OCI-LY7 (cell line): Measurements from ENCODE around the gene ARHGAP26. TPM values are rescaled to one million over a fixed set of nuclear protein-coding genes. Genes with fewer than 3 reads are reported as not detected.

Source experiments
- BruUV-seq: library from RNA; stranded (reverse); fragments of 400-500 nt; replicated peaks from 2 replicates; lab custom pipeline; 2021; lab: Mats Ljungman, UMichigan
- CTCF ChIA-PET: fragments of 300-600 bp; sonication (Branson Sonifier 250); formaldehyde crosslinking; loops from one replicate; lab custom pipeline; 2022; ENCODE audit warnings: antibody characterized with exemption; ENCODE audit not compliant: unreplicated experiment; lab: Charles Lee
- POLR2A ChIA-PET: fragments of 300-600 bp; sonication (Branson Sonifier 250); formaldehyde crosslinking; loops from one replicate; lab custom pipeline; 2022; ENCODE audit warnings: antibody characterized with exemption; lab: Charles Lee
- DNase-seq: peaks from one replicate; pipeline ENCODE4 v3.0.0-alpha.2; 2015; ENCODE audit warnings: low spot score
- H2AFZ ChIP-seq: fragments of 200-600 bp; sonication (generic), shearing (Covaris generic); 2 replicates; pipeline ENCODE4 v1.6.1; 2014; ENCODE audit warnings: mild to moderate bottlenecking, antibody characterized with exemption, low read length, moderate library complexity
- H3K27ac ChIP-seq: fragments of 200-600 bp; sonication (generic); 2 replicates; pipeline ENCODE4 v1.5.1; 2014; ENCODE audit warnings: mixed run types, low read depth, mild to moderate bottlenecking, moderate library complexity, low read length, inconsistent platforms; ENCODE audit not compliant: poor library complexity, severe bottlenecking
- H3K36me3 ChIP-seq: fragments of 200-600 bp; sonication (generic); 2 replicates; pipeline ENCODE4 v1.6.1; 2014; ENCODE audit warnings: mild to moderate bottlenecking, antibody characterized with exemption, low read length, moderate library complexity, mixed read lengths; ENCODE audit not compliant: insufficient read depth
- H3K4me1 ChIP-seq: fragments of 200-600 bp; sonication (generic); 2 replicates; pipeline ENCODE4 v1.5.1; 2014; ENCODE audit warnings: mild to moderate bottlenecking, low read length; ENCODE audit not compliant: insufficient read depth, poor library complexity, severe bottlenecking
- H3K4me2 ChIP-seq: fragments of 200-600 bp; sonication (generic); 2 replicates; pipeline ENCODE4 v1.6.1; 2014; ENCODE audit warnings: mild to moderate bottlenecking, low read length
- H3K4me3 ChIP-seq: fragments of 200-600 bp; sonication (generic); 2 replicates; pipeline ENCODE4 v1.5.1; 2014; ENCODE audit warnings: mild to moderate bottlenecking, low read depth, low read length; ENCODE audit not compliant: poor library complexity, severe bottlenecking
- H3K79me2 ChIP-seq: fragments of 200-600 bp; sonication (generic); 2 replicates; pipeline ENCODE4 v1.6.1; 2016; ENCODE audit warnings: low read depth, mild to moderate bottlenecking, low read length, moderate library complexity, mixed read lengths; ENCODE audit not compliant: insufficient read depth
- H3K9me2 ChIP-seq: fragments of 200-600 bp; sonication (generic); 2 replicates; pipeline ENCODE4 v1.6.1; 2016; ENCODE audit warnings: mild to moderate bottlenecking, low read length, mixed read lengths; ENCODE audit not compliant: insufficient read depth
- H3K9me3 ChIP-seq: fragments of 200-600 bp; sonication (generic); 2 replicates; pipeline ENCODE4 v1.6.1; 2014; ENCODE audit warnings: mild to moderate bottlenecking, mixed run types, low read length, mixed read lengths
- H4K20me1 ChIP-seq: fragments of 200-600 bp; sonication (generic); 2 replicates; pipeline ENCODE4 v1.6.1; 2014; ENCODE audit warnings: mild to moderate bottlenecking, antibody characterized with exemption, low read length, moderate library complexity, mixed read lengths; ENCODE audit not compliant: insufficient read depth
- EZH2phosphoT487 ChIP-seq: fragments of 200-600 bp; sonication (generic); IDR thresholded peaks from 2 replicates; pipeline ENCODE4 v1.6.1; 2018; ENCODE audit warnings: low read depth, borderline replicate concordance, mild to moderate bottlenecking, mixed run types, antibody characterized with exemption, low read length, moderate library complexity, mixed read lengths
- intact Hi-C: fragments of 100-400 bp; cut with micrococcal nuclease; formaldehyde crosslinking; loops from one replicate; pipeline ENCODE4 v1.10.0; 2022; ENCODE audit not compliant: unreplicated experiment
- total RNA-seq, 2 experiments: library from RNA; depleted of rRNA in 1 of 2; stranded (reverse); fragments of >200 nt in 1 of 2; shearing (Covaris generic) in 1 of 2; gene quantifications; 2 replicates each; pipeline ENCODE4 v1.2.3, GENCODE V29; 2014 to 2022
- TF ChIP-seq, protein P1 (sequence below): fragments of 200-600 bp; sonication (generic); conservative IDR thresholded peaks from 2 replicates; pipeline ENCODE4 v1.5.1; 2014; ENCODE audit warnings: mild to moderate bottlenecking, antibody characterized with exemption, low read length, moderate library complexity, mixed read lengths

ARHGAP26 gene
- total RNA-seq, 2 experiments from 2014 or later = 7.0 to 19.1 TPM

DNA sequence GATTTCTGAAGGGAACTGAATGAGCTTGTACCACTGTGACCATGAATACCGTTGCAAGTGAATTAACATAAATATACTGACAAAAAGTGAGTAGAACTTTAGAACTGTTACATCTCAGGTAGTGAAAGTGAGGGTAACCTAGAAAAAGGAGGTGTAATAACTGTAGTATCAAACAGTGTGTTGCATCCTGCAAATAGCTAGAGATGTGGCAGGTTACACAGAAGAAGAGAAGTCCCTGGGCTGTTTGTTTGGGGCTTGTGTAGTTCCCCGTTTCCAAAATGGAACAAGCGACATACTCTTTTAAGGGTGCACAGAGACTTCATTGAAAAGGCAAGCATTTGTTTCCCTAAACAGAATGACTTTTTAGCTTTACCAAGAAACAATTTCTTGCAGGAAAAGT lies 418.5 kb downstream of the ARHGAP26 start:
- no peak overlapping the region for H3K4me3 ChIP-seq
- H3K36me3 ChIP-seq = no peaks in the 10 kb centered on the region
- no peak overlapping the region for H2AFZ ChIP-seq
- intact Hi-C loops = no loop called here
- POLR2A ChIA-PET = interaction anchor here (0.6 to 1.2 kb wide), 4 partner anchors 11 to 627 kb away, joined by 3 read pairs; no protein-coding TSS in a partner anchor
- H4K20me1 ChIP-seq = no peaks in the 10 kb centered on the region
- H3K4me2 ChIP-seq = no peak overlapping the region
- BruUV-seq = no TSS peak
- CTCF ChIA-PET = no interaction called here
- no peaks in the 10 kb centered on the region for H3K9me3 ChIP-seq
- H3K27ac ChIP-seq = no peak overlapping the region
- no peaks in the 10 kb centered on the region for H3K79me2 ChIP-seq
- H3K4me1 ChIP-seq = no peaks in the 10 kb centered on the region
- H3K9me2 ChIP-seq = no peaks in the 10 kb centered on the region
- DNase-seq = no peak
- TF ChIP-seq EZH2phosphoT487 = no peak
- TF ChIP-seq, protein P1, sequence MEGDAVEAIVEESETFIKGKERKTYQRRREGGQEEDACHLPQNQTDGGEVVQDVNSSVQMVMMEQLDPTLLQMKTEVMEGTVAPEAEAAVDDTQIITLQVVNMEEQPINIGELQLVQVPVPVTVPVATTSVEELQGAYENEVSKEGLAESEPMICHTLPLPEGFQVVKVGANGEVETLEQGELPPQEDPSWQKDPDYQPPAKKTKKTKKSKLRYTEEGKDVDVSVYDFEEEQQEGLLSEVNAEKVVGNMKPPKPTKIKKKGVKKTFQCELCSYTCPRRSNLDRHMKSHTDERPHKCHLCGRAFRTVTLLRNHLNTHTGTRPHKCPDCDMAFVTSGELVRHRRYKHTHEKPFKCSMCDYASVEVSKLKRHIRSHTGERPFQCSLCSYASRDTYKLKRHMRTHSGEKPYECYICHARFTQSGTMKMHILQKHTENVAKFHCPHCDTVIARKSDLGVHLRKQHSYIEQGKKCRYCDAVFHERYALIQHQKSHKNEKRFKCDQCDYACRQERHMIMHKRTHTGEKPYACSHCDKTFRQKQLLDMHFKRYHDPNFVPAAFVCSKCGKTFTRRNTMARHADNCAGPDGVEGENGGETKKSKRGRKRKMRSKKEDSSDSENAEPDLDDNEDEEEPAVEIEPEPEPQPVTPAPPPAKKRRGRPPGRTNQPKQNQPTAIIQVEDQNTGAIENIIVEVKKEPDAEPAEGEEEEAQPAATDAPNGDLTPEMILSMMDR = no peak

DNA sequence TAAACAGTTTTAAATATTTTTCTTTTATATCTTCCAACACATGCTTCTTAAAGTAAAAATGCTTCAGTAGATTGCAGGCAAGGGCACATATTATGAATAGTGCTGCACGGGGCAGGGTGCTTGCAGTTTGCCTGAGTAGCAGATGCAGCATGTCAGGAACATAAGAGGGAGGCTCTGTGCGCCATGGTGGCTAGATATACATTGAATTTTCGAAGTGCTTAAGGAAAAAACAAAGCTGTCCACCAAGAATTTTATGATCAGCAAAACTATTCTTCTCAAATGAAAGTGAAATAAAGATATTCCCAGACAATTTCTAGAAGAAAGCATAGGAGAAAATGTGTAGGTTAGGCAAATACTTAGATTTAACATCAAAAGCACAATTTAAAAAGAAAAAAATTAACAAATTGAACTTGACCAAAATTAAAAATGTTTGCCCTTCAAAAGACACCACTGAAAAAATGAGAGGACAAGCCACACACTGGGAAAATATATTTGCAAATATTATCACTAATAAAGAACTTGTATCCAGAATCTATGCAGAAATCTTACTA lies 420.2 kb downstream of the ARHGAP26 start:
- Histone ChIP-seq H3K27ac (no peak overlapping the region), H2AFZ (no peak overlapping the region), H3K4me2 (no peak overlapping the region), H3K4me1 (no peaks in the 10 kb centered on the region), H3K79me2 (no peaks in the 10 kb centered on the region), H3K9me3 (no peaks in the 10 kb centered on the region), H4K20me1 (no peaks in the 10 kb centered on the region), H3K4me3 (no peak overlapping the region), H3K9me2 (no peaks in the 10 kb centered on the region), H3K36me3 (no peaks in the 10 kb centered on the region)
- ChIA-PET POLR2A (interaction anchor here (0.6 to 1.0 kb wide), 4 partner anchors 15 to 633 kb away, joined by 3 to 4 read pairs (median 3); no protein-coding TSS in a partner anchor), CTCF (no interaction called here)
- DNase-seq = no peak
- intact Hi-C loops = no loop called here
- TF ChIP-seq, protein P1 = no peak
- no peak for TF ChIP-seq EZH2phosphoT487
- BruUV-seq = no TSS peak

DNA sequence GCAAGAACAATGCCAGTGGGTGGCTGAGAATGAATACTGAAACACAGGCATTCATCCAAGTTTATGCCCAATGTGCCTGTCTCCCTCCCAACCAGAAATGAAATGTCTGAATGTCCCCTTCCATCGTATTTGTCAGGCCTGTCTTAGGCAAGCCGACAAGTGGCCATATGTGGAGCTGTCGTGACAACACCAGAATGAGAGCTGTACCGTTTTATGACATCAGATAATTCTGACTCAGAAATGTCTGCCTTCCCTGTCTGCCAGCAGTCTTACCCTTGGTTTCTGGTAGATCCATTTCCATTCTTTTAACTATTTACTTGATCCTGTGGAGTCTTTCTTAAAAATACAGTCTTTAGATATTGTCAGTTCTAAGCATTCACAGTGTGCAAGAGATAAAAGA lies 421.5 kb downstream of the ARHGAP26 start:
- Histone ChIP-seq H3K4me2 (no peak overlapping the region), H3K36me3 (no peaks in the 10 kb centered on the region), H2AFZ (no peak overlapping the region), H3K9me3 (no peaks in the 10 kb centered on the region), H3K9me2 (no peaks in the 10 kb centered on the region), H4K20me1 (no peaks in the 10 kb centered on the region), H3K4me1 (peaks cover 5% of the 10 kb centered on the region), H3K79me2 (no peaks in the 10 kb centered on the region), H3K4me3 (no peak overlapping the region), H3K27ac (no peak overlapping the region)
- ChIA-PET CTCF (no interaction called here), POLR2A (no interaction called here)
- intact Hi-C loops = no loop called here
- no peak for DNase-seq
- BruUV-seq = no TSS peak
- no peak for TF ChIP-seq EZH2phosphoT487
- TF ChIP-seq, protein P1 = no peak
